K562 (cell line): ENCODE measurements around the gene COL15A1.

ENCODE experiments used
- POLR2B ChIP-seq: fragments of 450-650 bp; IDR thresholded peaks from 2 replicates; pipeline ENCODE4 v1.6.1; 2018; ENCODE audit warnings: low read depth; ENCODE audit not compliant: partially characterized antibody
- TF ChIP-seq, protein P1 (sequence below), 2 experiments: fragments of 450-650 bp in 1 of 2; sonication (generic) in 1 of 2; formaldehyde crosslinking in 1 of 2; IDR thresholded peaks; 2 replicates each; pipeline versions ENCODE4 v1.7.1 to v1.9.0; 2016 to 2022; ENCODE audit warnings: inconsistent platforms in 1 of 2, mild to moderate bottlenecking in 1 of 2, missing genetic modification reagents in 1 of 2

DNA sequence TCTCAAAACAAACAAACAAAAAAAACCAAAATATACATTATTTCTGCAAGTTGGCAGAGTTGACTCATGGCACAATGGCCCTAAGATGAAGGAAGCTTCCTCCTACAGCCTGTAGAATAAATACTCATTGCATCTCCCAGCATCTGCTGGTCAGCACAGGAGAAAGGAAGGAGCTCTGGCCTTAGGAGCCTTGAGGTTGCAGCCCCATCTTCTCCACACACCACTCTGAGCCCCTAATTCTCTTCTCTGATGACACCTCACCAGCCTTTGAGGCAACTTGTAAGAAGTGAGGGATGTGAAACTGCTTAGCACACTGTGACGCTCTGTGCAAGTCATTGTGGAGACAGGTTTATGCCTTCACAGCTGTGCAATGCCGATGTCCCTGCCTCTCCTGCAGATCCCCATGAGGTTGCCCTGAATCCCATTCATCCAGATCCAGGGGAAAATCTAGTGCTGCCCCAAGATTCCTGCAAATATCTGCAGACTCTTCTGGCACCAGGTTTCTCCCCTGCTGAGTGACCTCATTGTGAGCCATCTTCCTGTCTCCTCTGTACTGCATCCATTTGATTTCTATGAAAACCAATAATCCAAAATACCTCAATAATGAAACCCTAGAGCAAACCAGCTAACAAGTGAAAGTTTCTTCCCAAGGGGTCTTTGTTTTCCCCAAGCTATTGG, 95.9 kb downstream of the COL15A1 start:
- TF ChIP-seq POLR2B, result no peak
- TF ChIP-seq, protein P1, sequence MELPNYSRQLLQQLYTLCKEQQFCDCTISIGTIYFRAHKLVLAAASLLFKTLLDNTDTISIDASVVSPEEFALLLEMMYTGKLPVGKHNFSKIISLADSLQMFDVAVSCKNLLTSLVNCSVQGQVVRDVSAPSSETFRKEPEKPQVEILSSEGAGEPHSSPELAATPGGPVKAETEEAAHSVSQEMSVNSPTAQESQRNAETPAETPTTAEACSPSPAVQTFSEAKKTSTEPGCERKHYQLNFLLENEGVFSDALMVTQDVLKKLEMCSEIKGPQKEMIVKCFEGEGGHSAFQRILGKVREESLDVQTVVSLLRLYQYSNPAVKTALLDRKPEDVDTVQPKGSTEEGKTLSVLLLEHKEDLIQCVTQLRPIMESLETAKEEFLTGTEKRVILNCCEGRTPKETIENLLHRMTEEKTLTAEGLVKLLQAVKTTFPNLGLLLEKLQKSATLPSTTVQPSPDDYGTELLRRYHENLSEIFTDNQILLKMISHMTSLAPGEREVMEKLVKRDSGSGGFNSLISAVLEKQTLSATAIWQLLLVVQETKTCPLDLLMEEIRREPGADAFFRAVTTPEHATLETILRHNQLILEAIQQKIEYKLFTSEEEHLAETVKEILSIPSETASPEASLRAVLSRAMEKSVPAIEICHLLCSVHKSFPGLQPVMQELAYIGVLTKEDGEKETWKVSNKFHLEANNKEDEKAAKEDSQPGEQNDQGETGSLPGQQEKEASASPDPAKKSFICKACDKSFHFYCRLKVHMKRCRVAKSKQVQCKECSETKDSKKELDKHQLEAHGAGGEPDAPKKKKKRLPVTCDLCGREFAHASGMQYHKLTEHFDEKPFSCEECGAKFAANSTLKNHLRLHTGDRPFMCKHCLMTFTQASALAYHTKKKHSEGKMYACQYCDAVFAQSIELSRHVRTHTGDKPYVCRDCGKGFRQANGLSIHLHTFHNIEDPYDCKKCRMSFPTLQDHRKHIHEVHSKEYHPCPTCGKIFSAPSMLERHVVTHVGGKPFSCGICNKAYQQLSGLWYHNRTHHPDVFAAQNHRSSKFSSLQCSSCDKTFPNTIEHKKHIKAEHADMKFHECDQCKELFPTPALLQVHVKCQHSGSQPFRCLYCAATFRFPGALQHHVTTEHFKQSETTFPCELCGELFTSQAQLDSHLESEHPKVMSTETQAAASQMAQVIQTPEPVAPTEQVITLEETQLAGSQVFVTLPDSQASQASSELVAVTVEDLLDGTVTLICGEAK (IDR thresholded peaks at IDR 0.05), result no peak
- TF ChIP-seq, protein P1 (CRISPR knock-in tag; IDR thresholded peaks at IDR 0.05), result no peak
